Liver (tissue), 3 donors: ENCODE data around the gene CEBPG.

Experiments
- TAF1 ChIP-seq: conservative IDR thresholded peaks from 2 replicates; pipeline ENCODE4 v1.6.1; 2016; ENCODE audit warnings: antibody characterized with exemption, mild to moderate bottlenecking
- YY1 ChIP-seq: IDR thresholded peaks from 2 replicates; pipeline ENCODE4 v1.6.1; 2016; ENCODE audit warnings: antibody characterized with exemption, mild to moderate bottlenecking
- TF ChIP-seq, protein P1 (sequence below): fragments of 150-350 bp; IDR thresholded peaks from 2 replicates; pipeline ENCODE4 v1.5.1; 2017; ENCODE audit warnings: improper control_type of control experiment, low read depth, low read length; ENCODE audit not compliant: missing input control
- donor health status: healthy.
- donor health status: healthy.

DNA sequence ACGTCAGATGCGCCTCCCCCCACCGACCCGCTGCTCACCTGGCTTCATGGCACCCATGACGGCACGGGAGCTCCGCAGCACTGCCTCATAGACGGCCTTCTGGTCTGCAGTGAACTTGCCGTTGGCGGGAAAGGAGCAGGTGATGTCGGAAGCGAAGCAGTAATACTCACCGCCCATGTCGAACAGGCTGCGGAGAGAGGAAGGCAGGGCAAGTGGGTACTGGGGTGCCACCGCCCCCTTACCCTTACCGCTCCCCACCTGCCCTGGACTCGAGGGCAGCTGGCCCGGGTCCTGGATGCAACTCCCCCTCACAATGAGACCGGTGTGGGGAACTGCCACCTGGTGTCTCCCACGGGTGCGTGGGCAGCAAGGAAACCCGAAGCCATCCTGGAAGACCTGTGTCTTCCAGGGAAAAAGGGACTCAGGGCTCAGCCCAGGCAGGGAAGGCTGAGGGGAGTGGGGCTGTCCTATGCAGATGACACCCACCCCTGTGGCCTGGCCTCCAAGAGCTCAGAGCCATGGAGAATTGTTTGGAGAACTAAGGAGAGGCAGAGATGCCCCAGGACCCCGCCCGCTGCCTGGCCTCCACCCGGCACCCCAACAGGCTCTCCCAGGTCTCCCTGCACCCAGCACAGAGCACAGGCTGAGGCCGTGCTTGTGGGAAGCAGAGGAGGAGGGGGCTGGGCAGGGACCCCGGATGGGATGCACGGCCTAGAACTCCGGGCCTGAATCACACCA is 28.3 kb downstream of the CEBPG start:
- no peak for TF ChIP-seq YY1
- TF ChIP-seq, protein P1, sequence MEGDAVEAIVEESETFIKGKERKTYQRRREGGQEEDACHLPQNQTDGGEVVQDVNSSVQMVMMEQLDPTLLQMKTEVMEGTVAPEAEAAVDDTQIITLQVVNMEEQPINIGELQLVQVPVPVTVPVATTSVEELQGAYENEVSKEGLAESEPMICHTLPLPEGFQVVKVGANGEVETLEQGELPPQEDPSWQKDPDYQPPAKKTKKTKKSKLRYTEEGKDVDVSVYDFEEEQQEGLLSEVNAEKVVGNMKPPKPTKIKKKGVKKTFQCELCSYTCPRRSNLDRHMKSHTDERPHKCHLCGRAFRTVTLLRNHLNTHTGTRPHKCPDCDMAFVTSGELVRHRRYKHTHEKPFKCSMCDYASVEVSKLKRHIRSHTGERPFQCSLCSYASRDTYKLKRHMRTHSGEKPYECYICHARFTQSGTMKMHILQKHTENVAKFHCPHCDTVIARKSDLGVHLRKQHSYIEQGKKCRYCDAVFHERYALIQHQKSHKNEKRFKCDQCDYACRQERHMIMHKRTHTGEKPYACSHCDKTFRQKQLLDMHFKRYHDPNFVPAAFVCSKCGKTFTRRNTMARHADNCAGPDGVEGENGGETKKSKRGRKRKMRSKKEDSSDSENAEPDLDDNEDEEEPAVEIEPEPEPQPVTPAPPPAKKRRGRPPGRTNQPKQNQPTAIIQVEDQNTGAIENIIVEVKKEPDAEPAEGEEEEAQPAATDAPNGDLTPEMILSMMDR = no peak
- no peak for TF ChIP-seq TAF1
